ENCODE results near the gene TRIM44. TPM values are rescaled to one million over a fixed set of nuclear protein-coding genes. Genes with fewer than 3 reads are reported as not detected.

TRIM44 gene
- polyA plus RNA-seq, 2 of the 4 experiments (the other 2 are of a cell fraction), result 19.3 to 70.4 TPM

DNA sequence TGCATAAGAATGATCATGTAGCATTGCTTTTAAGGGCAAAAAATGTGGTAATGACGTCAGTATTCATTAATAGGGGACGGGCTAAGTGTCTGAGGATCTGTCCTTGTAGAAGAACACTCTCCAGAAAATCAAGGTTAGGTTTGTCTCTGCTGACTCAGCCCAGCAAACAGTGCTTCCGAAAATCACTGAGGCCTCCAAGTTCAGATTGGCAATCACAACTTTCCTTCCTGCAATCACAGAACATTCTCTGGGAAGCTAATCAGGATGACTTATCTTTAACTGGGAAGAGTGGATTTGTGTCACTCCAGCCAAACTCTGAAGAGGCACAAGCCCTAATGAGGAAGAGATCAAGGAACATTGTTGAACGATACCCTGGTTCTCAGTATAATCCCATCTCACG lies 158.0 kb downstream of the TRIM44 start:
- no peaks in the 10 kb centered on the region for H3K9me3 ChIP-seq
- POLR2A ChIA-PET, result no interaction called here
- H3K27ac ChIP-seq, result no peak overlapping the region
- no peak overlapping the region for H3K4me3 ChIP-seq
- no peak for TF ChIP-seq ATOH8 (CRISPR knock-in tag; IDR thresholded peaks at IDR 0.05; ENCODE audit: low read depth)
- no peak for TF ChIP-seq RFX5 (IDR thresholded peaks at IDR 0.05)
- no peak overlapping the region for H3K4me2 ChIP-seq
- CTCF ChIA-PET, result interaction anchor here (1.3 to 8.3 kb wide), 16 partner anchors 8 to 447 kb away, joined by 3 to 95 read pairs (median 17); partner anchors contain the start of gene FJX1
- DNase-seq (ENCODE audit: low read depth in 1 of 2, low spot score in 1 of 2) (no peak), ATAC-seq (no peak), FAIRE-seq (no peak)
- H3K4me1 ChIP-seq, result no peaks in the 10 kb centered on the region
- 89% methylated on average over 5 of the region's 5 CpGs for WGBS (ENCODE audit: missing lambda C conversion rate)

DNA sequence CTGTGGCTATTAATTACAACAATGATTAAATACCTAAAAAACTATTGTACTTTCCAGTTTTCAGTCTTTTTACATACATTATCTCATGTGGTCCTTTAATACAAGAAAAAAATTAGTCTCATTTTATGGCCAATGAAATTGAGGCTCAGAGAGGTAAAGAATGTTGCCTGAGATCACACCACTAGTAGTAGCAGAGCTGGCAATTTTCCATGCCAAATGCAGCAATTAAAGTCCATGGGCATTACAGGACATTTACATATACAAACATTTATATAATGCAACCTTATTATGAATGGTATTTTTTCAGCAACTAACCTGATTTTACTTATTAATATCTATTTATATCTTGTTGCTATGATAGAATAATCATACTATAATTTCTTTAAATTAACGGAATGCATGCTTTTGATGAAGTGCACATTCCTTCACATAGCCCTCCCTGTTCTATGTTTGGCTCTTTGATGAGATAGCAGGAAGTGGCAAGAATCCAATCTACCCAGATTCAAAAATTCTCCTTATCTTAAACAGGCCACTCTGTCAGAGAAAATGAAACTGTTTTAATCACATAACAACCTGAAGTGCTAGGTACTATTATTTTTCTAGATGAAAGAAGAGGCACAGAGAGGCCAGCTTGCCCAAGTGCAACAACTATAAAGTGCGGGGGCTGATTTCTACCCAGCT lies 160.4 kb downstream of the TRIM44 start:
- no peak overlapping the region for H3K27ac ChIP-seq
- H3K4me1 ChIP-seq, result no peaks in the 10 kb centered on the region
- WGBS (ENCODE audit: missing lambda C conversion rate), result 88% methylated on average over 2 of the region's 2 CpGs
- no peak for ATAC-seq
- TF ChIP-seq PBX3 (IDR thresholded peaks at IDR 0.05) (no peak), ATOH8 (CRISPR knock-in tag; IDR thresholded peaks at IDR 0.05; ENCODE audit: low read depth) (no peak), RAD21 (conservative IDR thresholded peaks at IDR 0.05 in 1 of 2, IDR thresholded peaks at IDR 0.05 in 1 of 2) (no peak), POLR2AphosphoS2 (conservative IDR thresholded peaks at IDR 0.05; ENCODE audit: low read length) (no peak), ZSCAN20 (CRISPR knock-in tag; IDR thresholded peaks at IDR 0.05) (no peak), RARB (CRISPR knock-in tag; IDR thresholded peaks at IDR 0.05) (no peak)
- TF ChIP-seq, protein P1, sequence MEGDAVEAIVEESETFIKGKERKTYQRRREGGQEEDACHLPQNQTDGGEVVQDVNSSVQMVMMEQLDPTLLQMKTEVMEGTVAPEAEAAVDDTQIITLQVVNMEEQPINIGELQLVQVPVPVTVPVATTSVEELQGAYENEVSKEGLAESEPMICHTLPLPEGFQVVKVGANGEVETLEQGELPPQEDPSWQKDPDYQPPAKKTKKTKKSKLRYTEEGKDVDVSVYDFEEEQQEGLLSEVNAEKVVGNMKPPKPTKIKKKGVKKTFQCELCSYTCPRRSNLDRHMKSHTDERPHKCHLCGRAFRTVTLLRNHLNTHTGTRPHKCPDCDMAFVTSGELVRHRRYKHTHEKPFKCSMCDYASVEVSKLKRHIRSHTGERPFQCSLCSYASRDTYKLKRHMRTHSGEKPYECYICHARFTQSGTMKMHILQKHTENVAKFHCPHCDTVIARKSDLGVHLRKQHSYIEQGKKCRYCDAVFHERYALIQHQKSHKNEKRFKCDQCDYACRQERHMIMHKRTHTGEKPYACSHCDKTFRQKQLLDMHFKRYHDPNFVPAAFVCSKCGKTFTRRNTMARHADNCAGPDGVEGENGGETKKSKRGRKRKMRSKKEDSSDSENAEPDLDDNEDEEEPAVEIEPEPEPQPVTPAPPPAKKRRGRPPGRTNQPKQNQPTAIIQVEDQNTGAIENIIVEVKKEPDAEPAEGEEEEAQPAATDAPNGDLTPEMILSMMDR (IDR thresholded peaks at IDR 0.05), result no peak
- DNase-seq (ENCODE audit: low read depth in 1 of 2, low spot score in 1 of 2), result no peak
- H3K4me2 ChIP-seq, result no peak overlapping the region
- FAIRE-seq, result no peak
- no peaks in the 10 kb centered on the region for H3K9me3 ChIP-seq
- ChIA-PET CTCF (interaction anchor here (0.6 to 8.3 kb wide), 96 partner anchors 11 to 670 kb away, joined by 3 to 95 read pairs (median 5); partner anchors contain the start of genes COMMD9, FJX1 and TRIM44), POLR2A (interaction anchor here (1.3 kb wide), 1 partner anchor 436 kb away, joined by 4 read pairs; no protein-coding TSS in a partner anchor)
- H3K4me3 ChIP-seq, result no peak overlapping the region

GRCh38 chr11:35823742-35824298 lies 161.2 kb downstream of the TRIM44 start:
- H3K4me2 ChIP-seq, result no peak overlapping the region
- no peak overlapping the region for H3K27ac ChIP-seq
- no peak for TF ChIP-seq RARB (CRISPR knock-in tag; IDR thresholded peaks at IDR 0.05)
- no peak for TF ChIP-seq TFCP2L1 (CRISPR knock-in tag; IDR thresholded peaks at IDR 0.05)
- TF ChIP-seq, protein P2, sequence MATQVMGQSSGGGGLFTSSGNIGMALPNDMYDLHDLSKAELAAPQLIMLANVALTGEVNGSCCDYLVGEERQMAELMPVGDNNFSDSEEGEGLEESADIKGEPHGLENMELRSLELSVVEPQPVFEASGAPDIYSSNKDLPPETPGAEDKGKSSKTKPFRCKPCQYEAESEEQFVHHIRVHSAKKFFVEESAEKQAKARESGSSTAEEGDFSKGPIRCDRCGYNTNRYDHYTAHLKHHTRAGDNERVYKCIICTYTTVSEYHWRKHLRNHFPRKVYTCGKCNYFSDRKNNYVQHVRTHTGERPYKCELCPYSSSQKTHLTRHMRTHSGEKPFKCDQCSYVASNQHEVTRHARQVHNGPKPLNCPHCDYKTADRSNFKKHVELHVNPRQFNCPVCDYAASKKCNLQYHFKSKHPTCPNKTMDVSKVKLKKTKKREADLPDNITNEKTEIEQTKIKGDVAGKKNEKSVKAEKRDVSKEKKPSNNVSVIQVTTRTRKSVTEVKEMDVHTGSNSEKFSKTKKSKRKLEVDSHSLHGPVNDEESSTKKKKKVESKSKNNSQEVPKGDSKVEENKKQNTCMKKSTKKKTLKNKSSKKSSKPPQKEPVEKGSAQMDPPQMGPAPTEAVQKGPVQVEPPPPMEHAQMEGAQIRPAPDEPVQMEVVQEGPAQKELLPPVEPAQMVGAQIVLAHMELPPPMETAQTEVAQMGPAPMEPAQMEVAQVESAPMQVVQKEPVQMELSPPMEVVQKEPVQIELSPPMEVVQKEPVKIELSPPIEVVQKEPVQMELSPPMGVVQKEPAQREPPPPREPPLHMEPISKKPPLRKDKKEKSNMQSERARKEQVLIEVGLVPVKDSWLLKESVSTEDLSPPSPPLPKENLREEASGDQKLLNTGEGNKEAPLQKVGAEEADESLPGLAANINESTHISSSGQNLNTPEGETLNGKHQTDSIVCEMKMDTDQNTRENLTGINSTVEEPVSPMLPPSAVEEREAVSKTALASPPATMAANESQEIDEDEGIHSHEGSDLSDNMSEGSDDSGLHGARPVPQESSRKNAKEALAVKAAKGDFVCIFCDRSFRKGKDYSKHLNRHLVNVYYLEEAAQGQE (IDR thresholded peaks at IDR 0.05), result no peak
- no peak for TF ChIP-seq RCOR1 (IDR thresholded peaks at IDR 0.05; ENCODE audit: low read depth, low read length)
- TF ChIP-seq PHF8 (IDR thresholded peaks at IDR 0.05; ENCODE audit: borderline replicate concordance, low read depth), result no peak
- no peak for TF ChIP-seq HOXA7 (CRISPR knock-in tag; IDR thresholded peaks at IDR 0.05)
- TF ChIP-seq, protein P1 (IDR thresholded peaks at IDR 0.05), result no peak
- no peak for TF ChIP-seq CEBPB (IDR thresholded peaks at IDR 0.05)
- TF ChIP-seq JUN (IDR thresholded peaks at IDR 0.05), result no peak
- TF ChIP-seq KDM1A (IDR thresholded peaks at IDR 0.05; ENCODE audit: low read depth), result no peak
- no peak for TF ChIP-seq ZFP36 (IDR thresholded peaks at IDR 0.05; ENCODE audit: borderline replicate concordance, partially characterized antibody)
- CTCF ChIA-PET, result interaction anchor here (0.8 to 8.3 kb wide), 9 partner anchors 10 to 444 kb away, joined by 3 to 95 read pairs (median 6); partner anchors contain the start of gene FJX1
- H3K4me3 ChIP-seq, result no peak overlapping the region
- no peak for ATAC-seq
- DNase-seq (ENCODE audit: low read depth in 1 of 2, low spot score in 1 of 2), result no peak
- H3K4me1 ChIP-seq, result no peaks in the 10 kb centered on the region
- no peak for FAIRE-seq
- 78% methylated on average over 5 of the region's 10 CpGs for WGBS (ENCODE audit: missing lambda C conversion rate)
- POLR2A ChIA-PET, result no interaction called here
- H3K9me3 ChIP-seq, result no peaks in the 10 kb centered on the region

Data from A549 (cell line).